Measurements from ENCODE around the gene ADAP1. TPM values are rescaled to one million over a fixed set of nuclear protein-coding genes. Genes with fewer than 3 reads are reported as not detected.

Gene ADAP1
- total and polyA plus RNA-seq, 2 of the 13 experiments (the other 11 are each of a cell fraction or from before 2014, with no cell fraction given): 10.5 to 24.6 TPM

DNA sequence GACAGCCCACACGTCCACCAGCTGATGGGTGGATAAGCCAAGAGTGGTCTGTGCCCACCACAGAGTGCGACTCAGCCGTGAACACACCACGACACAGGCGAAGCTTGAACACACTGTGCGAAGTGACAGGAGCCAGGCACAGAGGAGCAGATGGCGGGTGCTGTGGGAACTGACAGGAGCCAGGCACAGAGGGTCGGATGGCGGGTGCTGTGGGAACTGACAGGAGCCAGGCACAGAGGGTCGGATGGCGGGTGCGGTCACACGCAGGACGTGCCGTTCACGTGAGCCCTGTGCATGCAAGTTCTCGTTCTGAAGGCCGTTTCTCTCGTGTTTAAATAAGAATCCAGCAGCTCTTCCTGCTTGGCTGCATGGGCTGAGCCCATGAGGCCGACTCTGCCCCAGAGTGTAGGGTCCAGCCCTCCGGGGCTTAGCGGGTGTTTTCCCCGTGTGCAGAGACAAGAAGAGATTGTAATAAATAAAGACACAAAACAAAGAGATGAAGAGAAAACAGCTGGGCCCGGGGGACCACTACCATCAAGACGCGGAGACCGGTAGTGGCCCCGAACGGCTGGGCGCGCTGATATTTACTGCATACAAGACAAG is 5.9 kb upstream of the ADAP1 start (continued):
- TF ChIP-seq ATAD3A (CRISPR knock-in tag; IDR thresholded peaks at IDR 0.05) (no peak), ZNF225 (CRISPR knock-in tag; IDR thresholded peaks at IDR 0.05) (peak; percentile 78; the same call in 1 of the 2 replicates), ZNF234 (CRISPR knock-in tag; conservative IDR thresholded peaks at IDR 0.05) (no peak), SIX1 (CRISPR knock-in tag; IDR thresholded peaks at IDR 0.05; ENCODE audit: borderline replicate concordance) (no peak), MLLT10 (CRISPR knock-in tag; IDR thresholded peaks at IDR 0.05) (no peak), ZNF557 (CRISPR knock-in tag; IDR thresholded peaks at IDR 0.05) (no peak), MEIS2 (CRISPR knock-in tag; IDR thresholded peaks at IDR 0.05) (peak; percentile 48; the same call in 1 of the 2 replicates)
- TF ChIP-seq, protein P1, sequence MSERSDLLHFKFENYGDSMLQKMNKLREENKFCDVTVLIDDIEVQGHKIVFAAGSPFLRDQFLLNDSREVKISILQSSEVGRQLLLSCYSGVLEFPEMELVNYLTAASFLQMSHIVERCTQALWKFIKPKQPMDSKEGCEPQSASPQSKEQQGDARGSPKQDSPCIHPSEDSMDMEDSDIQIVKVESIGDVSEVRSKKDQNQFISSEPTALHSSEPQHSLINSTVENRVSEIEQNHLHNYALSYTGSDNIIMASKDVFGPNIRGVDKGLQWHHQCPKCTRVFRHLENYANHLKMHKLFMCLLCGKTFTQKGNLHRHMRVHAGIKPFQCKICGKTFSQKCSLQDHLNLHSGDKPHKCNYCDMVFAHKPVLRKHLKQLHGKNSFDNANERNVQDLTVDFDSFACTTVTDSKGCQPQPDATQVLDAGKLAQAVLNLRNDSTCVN (CRISPR knock-in tag; IDR thresholded peaks at IDR 0.05; ENCODE audit: borderline replicate concordance): no peak
- TF ChIP-seq, protein P2, sequence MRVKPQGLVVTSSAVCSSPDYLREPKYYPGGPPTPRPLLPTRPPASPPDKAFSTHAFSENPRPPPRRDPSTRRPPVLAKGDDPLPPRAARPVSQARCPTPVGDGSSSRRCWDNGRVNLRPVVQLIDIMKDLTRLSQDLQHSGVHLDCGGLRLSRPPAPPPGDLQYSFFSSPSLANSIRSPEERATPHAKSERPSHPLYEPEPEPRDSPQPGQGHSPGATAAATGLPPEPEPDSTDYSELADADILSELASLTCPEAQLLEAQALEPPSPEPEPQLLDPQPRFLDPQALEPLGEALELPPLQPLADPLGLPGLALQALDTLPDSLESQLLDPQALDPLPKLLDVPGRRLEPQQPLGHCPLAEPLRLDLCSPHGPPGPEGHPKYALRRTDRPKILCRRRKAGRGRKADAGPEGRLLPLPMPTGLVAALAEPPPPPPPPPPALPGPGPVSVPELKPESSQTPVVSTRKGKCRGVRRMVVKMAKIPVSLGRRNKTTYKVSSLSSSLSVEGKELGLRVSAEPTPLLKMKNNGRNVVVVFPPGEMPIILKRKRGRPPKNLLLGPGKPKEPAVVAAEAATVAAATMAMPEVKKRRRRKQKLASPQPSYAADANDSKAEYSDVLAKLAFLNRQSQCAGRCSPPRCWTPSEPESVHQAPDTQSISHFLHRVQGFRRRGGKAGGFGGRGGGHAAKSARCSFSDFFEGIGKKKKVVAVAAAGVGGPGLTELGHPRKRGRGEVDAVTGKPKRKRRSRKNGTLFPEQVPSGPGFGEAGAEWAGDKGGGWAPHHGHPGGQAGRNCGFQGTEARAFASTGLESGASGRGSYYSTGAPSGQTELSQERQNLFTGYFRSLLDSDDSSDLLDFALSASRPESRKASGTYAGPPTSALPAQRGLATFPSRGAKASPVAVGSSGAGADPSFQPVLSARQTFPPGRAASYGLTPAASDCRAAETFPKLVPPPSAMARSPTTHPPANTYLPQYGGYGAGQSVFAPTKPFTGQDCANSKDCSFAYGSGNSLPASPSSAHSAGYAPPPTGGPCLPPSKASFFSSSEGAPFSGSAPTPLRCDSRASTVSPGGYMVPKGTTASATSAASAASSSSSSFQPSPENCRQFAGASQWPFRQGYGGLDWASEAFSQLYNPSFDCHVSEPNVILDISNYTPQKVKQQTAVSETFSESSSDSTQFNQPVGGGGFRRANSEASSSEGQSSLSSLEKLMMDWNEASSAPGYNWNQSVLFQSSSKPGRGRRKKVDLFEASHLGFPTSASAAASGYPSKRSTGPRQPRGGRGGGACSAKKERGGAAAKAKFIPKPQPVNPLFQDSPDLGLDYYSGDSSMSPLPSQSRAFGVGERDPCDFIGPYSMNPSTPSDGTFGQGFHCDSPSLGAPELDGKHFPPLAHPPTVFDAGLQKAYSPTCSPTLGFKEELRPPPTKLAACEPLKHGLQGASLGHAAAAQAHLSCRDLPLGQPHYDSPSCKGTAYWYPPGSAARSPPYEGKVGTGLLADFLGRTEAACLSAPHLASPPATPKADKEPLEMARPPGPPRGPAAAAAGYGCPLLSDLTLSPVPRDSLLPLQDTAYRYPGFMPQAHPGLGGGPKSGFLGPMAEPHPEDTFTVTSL (CRISPR knock-in tag; IDR thresholded peaks at IDR 0.05; ENCODE audit: borderline replicate concordance): peak; percentile 34; the same call in 1 of the 2 replicates
- TF ChIP-seq, protein P3, sequence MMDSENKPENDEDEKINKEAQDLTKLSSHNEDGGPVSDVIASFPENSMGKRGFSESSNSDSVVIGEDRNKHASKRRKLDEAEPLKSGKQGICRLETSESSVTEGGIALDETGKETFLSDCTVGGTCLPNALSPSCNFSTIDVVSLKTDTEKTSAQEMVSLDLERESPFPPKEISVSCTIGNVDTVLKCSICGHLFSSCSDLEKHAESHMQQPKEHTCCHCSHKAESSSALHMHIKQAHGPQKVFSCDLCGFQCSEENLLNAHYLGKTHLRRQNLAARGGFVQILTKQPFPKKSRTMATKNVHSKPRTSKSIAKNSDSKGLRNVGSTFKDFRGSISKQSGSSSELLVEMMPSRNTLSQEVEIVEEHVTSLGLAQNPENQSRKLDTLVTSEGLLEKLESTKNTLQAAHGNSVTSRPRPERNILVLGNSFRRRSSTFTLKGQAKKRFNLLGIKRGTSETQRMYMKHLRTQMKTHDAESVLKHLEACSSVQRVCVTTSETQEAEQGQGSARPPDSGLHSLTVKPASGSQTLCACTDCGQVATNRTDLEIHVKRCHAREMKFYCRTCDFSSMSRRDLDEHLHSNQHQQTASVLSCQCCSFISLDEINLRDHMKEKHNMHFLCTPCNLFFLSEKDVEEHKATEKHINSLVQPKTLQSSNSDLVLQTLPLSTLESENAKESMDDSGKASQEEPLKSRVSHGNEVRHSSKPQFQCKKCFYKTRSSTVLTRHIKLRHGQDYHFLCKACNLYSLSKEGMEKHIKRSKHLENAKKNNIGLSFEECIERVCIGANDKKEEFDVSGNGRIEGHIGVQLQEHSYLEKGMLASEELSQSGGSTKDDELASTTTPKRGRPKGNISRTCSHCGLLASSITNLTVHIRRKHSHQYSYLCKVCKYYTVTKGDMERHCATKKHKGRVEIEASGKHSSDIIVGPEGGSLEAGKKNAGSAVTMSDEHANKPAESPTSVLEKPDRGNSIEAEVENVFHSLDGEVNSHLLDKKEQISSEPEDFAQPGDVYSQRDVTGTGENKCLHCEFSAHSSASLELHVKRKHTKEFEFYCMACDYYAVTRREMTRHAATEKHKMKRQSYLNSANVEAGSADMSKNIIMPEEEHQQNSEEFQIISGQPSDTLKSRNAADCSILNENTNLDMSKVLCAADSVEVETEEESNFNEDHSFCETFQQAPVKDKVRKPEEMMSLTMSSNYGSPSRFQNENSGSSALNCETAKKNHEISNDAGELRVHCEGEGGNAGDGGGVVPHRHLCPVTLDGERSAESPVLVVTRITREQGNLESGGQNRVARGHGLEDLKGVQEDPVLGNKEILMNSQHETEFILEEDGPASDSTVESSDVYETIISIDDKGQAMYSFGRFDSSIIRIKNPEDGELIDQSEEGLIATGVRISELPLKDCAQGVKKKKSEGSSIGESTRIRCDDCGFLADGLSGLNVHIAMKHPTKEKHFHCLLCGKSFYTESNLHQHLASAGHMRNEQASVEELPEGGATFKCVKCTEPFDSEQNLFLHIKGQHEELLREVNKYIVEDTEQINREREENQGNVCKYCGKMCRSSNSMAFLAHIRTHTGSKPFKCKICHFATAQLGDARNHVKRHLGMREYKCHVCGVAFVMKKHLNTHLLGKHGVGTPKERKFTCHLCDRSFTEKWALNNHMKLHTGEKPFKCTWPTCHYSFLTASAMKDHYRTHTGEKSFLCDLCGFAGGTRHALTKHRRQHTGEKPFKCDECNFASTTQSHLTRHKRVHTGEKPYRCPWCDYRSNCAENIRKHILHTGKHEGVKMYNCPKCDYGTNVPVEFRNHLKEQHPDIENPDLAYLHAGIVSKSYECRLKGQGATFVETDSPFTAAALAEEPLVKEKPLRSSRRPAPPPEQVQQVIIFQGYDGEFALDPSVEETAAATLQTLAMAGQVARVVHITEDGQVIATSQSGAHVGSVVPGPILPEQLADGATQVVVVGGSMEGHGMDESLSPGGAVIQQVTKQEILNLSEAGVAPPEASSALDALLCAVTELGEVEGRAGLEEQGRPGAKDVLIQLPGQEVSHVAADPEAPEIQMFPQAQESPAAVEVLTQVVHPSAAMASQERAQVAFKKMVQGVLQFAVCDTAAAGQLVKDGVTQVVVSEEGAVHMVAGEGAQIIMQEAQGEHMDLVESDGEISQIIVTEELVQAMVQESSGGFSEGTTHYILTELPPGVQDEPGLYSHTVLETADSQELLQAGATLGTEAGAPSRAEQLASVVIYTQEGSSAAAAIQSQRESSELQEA (CRISPR knock-in tag; IDR thresholded peaks at IDR 0.05; ENCODE audit: not compliant biosample characterization): no peak
- TF ChIP-seq, protein P4, sequence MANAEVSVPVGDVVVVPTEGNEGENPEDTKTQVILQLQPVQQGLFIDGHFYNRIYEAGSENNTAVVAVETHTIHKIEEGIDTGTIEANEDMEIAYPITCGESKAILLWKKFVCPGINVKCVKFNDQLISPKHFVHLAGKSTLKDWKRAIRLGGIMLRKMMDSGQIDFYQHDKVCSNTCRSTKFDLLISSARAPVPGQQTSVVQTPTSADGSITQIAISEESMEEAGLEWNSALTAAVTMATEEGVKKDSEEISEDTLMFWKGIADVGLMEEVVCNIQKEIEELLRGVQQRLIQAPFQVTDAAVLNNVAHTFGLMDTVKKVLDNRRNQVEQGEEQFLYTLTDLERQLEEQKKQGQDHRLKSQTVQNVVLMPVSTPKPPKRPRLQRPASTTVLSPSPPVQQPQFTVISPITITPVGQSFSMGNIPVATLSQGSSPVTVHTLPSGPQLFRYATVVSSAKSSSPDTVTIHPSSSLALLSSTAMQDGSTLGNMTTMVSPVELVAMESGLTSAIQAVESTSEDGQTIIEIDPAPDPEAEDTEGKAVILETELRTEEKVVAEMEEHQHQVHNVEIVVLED (CRISPR knock-in tag; IDR thresholded peaks at IDR 0.05; ENCODE audit: borderline replicate concordance): peak; percentile 74
